MM.1S (cell line): ENCODE data around the gene CTAGE1.

Source experiments
- EZH2 ChIP-seq: fragments of 300-600 bp; sonication (generic); optimal IDR thresholded peaks from 2 replicates; pipeline ENCODE3; 2017; ENCODE audit warnings: low read depth, mild to moderate bottlenecking, antibody characterized with exemption, low read length, mixed read lengths
- EZH2phosphoT487 ChIP-seq: fragments of 300-600 bp; sonication (generic); IDR thresholded peaks from 2 replicates; pipeline ENCODE4 v1.6.1; 2018; ENCODE audit warnings: antibody characterized with exemption, low read length
- TF ChIP-seq, protein P1 (sequence below): fragments of 300-600 bp; sonication (generic); IDR thresholded peaks from 2 replicates; pipeline ENCODE4 v1.5.1; 2016; ENCODE audit warnings: antibody characterized with exemption, low read length, mixed read lengths

DNA sequence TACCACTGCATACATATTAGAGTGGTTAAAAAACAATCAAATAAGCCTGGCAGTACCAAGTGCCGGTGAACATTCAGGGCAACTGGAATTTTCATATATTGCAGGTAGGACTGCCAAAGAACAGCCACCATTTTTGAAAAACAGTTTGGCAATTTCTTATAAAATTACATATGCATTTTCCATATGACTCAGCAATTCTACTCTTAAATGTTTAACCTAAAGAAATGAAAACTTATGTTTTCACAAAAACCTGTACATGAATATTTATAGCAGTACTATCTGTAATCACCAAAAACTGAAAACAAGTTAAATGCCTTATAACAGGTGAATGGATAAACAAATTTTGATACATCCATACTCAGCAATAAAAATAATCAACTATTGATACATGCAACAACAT, 39.9 kb downstream of the CTAGE1 start:
- TF ChIP-seq, protein P1, sequence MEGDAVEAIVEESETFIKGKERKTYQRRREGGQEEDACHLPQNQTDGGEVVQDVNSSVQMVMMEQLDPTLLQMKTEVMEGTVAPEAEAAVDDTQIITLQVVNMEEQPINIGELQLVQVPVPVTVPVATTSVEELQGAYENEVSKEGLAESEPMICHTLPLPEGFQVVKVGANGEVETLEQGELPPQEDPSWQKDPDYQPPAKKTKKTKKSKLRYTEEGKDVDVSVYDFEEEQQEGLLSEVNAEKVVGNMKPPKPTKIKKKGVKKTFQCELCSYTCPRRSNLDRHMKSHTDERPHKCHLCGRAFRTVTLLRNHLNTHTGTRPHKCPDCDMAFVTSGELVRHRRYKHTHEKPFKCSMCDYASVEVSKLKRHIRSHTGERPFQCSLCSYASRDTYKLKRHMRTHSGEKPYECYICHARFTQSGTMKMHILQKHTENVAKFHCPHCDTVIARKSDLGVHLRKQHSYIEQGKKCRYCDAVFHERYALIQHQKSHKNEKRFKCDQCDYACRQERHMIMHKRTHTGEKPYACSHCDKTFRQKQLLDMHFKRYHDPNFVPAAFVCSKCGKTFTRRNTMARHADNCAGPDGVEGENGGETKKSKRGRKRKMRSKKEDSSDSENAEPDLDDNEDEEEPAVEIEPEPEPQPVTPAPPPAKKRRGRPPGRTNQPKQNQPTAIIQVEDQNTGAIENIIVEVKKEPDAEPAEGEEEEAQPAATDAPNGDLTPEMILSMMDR = no peak
- TF ChIP-seq EZH2 (no peak), EZH2phosphoT487 (no peak)
